Measurements from ENCODE around the gene CLCC1. TPM values are rescaled to one million over a fixed set of nuclear protein-coding genes. Genes with fewer than 3 reads are reported as not detected.

CLCC1 gene
- total RNA-seq, 1 experiment from 2014 or later = 30.1 TPM

DNA sequence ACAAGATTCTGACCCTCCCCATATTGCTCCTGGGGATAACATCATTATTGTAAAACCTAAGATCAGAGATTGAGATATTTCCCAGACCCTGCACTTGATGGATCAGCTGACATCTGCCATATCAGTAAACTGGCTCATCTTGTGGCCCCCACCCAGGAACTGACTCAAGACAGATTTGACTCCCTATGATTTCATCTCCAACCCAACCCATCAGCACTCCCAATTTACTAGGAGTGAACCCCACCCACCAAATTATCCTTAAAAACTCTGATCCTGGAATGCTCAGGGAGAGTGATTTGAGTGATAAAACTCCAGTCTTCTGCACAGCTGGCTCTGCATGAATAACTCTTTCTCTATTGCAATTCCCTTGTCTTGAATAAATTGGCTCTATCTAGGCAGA, 6.1 kb upstream of the CLCC1 start:
- Histone ChIP-seq H3K9me3 (ENCODE audit: insufficient read depth, low read depth) (no peaks in the 10 kb centered on the region), H3K27me3 (ENCODE audit: insufficient read depth, low read depth) (no peaks in the 10 kb centered on the region), H3K27ac (no peak overlapping the region), H3K4me1 (replicated peaks; ENCODE audit: insufficient read depth) (peaks cover under 1% of the 10 kb centered on the region; the same call in 1 of the 2 replicates), H2AFZ (no peak overlapping the region), H3K4me3 (no peak overlapping the region), H3F3A (ENCODE audit: insufficient read depth, low read depth) (peaks cover 4% of the 10 kb centered on the region; the same call in 1 of the 2 replicates), H3K9me2 (ENCODE audit: insufficient read depth) (no peaks in the 10 kb centered on the region), H3K36me3 (ENCODE audit: low read depth) (no peaks in the 10 kb centered on the region), H3K79me2 (ENCODE audit: low read depth) (no peaks in the 10 kb centered on the region), H3K4me2 (no peak overlapping the region), H4K20me1 (ENCODE audit: insufficient read depth) (no peaks in the 10 kb centered on the region)
- ChIA-PET CTCF (no interaction called here), POLR2A (ENCODE audit: unreplicated experiment) (no interaction called here)
- TF ChIP-seq, protein P1, sequence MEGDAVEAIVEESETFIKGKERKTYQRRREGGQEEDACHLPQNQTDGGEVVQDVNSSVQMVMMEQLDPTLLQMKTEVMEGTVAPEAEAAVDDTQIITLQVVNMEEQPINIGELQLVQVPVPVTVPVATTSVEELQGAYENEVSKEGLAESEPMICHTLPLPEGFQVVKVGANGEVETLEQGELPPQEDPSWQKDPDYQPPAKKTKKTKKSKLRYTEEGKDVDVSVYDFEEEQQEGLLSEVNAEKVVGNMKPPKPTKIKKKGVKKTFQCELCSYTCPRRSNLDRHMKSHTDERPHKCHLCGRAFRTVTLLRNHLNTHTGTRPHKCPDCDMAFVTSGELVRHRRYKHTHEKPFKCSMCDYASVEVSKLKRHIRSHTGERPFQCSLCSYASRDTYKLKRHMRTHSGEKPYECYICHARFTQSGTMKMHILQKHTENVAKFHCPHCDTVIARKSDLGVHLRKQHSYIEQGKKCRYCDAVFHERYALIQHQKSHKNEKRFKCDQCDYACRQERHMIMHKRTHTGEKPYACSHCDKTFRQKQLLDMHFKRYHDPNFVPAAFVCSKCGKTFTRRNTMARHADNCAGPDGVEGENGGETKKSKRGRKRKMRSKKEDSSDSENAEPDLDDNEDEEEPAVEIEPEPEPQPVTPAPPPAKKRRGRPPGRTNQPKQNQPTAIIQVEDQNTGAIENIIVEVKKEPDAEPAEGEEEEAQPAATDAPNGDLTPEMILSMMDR (conservative IDR thresholded peaks at IDR 0.05) = no peak
- TF ChIP-seq EZH2 (IDR thresholded peaks at IDR 0.05; ENCODE audit: low read depth) = no peak
- intact Hi-C loops (cut with micrococcal nuclease; ENCODE audit: unreplicated experiment) = no loop called here
- no TSS peak for BruUV-seq (replicated peaks)
- peak in 1 of 2 experiments; percentile 22 for DNase-seq

DNA sequence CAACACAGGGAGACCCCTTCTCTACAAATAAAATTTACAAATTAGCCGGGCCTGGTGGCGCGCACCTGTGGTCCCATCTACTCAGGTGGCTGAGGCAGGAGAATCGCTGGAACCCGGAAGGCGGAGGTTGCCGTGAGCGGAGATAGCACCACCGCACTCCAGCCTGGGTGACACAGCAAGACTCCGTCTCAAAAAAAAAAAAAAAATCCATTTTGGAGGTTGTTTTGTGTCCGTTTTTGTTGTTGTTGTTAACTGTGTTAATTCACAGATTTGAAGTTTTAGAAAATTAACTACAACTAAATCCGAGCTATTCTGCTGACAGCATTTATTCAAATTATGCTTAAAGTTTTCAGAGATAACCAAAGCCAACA, 618 bp downstream of the CLCC1 start:
- H3K9me2 ChIP-seq (ENCODE audit: insufficient read depth) = no peaks in the 10 kb centered on the region
- ChIA-PET POLR2A (ENCODE audit: unreplicated experiment) (no interaction called here), CTCF (no interaction called here)
- H3K4me2 ChIP-seq = peak overlapping the region; percentile 95
- peaks cover 6% of the 10 kb centered on the region; the same call in 1 of the 2 replicates for H4K20me1 ChIP-seq (ENCODE audit: insufficient read depth)
- peaks cover 17% of the 10 kb centered on the region; the same call in 1 of the 2 replicates for H3F3A ChIP-seq (ENCODE audit: insufficient read depth, low read depth)
- no peaks in the 10 kb centered on the region; the same call in 1 of the 2 replicates for H3K36me3 ChIP-seq (ENCODE audit: low read depth)
- H3K27ac ChIP-seq = peak overlapping the region; percentile 87
- intact Hi-C loops (cut with micrococcal nuclease; ENCODE audit: unreplicated experiment) = loop anchor here (1.0 to 5.0 kb wide), 2 partner anchors 138 to 150 kb away; partner anchors contain the start of gene ELAPOR1
- DNase-seq = peak; percentile 42
- BruUV-seq (replicated peaks) = TSS peak; percentile 56
- peak overlapping the region; percentile 95 for H2AFZ ChIP-seq
- H3K4me3 ChIP-seq = peak overlapping the region; percentile 79
- H3K79me2 ChIP-seq (ENCODE audit: low read depth) = peaks cover 49% of the 10 kb centered on the region
- H3K4me1 ChIP-seq (replicated peaks; ENCODE audit: insufficient read depth) = peaks cover 16% of the 10 kb centered on the region
- H3K9me3 ChIP-seq (ENCODE audit: insufficient read depth, low read depth) = no peaks in the 10 kb centered on the region
- no peaks in the 10 kb centered on the region for H3K27me3 ChIP-seq (ENCODE audit: insufficient read depth, low read depth)
- TF ChIP-seq, protein P1 (conservative IDR thresholded peaks at IDR 0.05) = no peak
- TF ChIP-seq EZH2 (IDR thresholded peaks at IDR 0.05; ENCODE audit: low read depth) = no peak

DNA sequence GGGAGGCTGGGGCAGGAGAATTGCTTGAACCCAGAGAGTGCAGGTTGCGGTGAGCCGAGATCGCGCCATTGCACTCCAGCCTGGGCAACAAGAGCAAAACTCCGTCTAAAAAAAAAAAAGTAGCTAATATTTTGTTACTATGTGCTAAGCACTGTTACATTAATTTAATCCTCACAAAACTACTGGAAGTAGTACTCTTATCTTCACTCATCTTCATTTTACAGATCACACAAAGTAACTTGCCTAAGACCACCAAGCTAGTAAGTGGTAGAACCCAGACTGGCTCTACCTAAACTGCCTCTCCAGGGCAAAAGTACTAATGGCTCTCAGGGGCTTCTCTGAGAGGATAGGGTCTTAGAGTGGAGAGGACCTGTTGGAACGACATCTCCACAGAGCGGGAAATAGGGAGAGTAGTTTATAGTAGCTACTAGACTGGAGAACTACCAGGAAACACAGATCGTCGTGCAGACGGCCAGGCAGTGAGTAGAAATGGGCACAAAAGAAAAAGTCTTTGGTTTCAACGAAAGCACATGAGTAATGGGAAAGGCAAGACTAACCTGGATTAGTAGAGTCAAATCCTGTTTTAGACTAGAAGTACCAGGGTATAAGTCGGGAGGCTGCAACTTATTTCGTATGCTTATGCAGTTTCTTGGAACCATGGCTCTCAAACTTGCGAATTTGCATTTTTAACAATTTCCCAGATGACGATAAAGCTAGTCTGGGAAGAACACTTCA, 1.4 kb downstream of the CLCC1 start:
- CTCF ChIA-PET = no interaction called here

More for the DNA sequence above, 1.4 kb downstream of the CLCC1 start:
- H3K9me3 ChIP-seq (ENCODE audit: insufficient read depth, low read depth) = no peaks in the 10 kb centered on the region
- peak overlapping the region; percentile 95 for H3K4me2 ChIP-seq
- DNase-seq = no peak
- peak overlapping the region; percentile 79 for H3K4me3 ChIP-seq
- H3K27me3 ChIP-seq (ENCODE audit: insufficient read depth, low read depth) = no peaks in the 10 kb centered on the region
- intact Hi-C loops (cut with micrococcal nuclease; ENCODE audit: unreplicated experiment) = loop anchor here (5.0 kb wide), 1 partner anchor 150 kb away; the partner anchor contains the start of gene ELAPOR1
- no TSS peak for BruUV-seq (replicated peaks)
- TF ChIP-seq EZH2 (IDR thresholded peaks at IDR 0.05; ENCODE audit: low read depth) = no peak
- POLR2A ChIA-PET (ENCODE audit: unreplicated experiment) = interaction anchor here (0.6 kb wide), 1 partner anchor 647 kb away, joined by 6 read pairs; no protein-coding TSS in a partner anchor
- H3K4me1 ChIP-seq (replicated peaks; ENCODE audit: insufficient read depth) = peaks cover 16% of the 10 kb centered on the region
- H3K36me3 ChIP-seq (ENCODE audit: low read depth) = no peaks in the 10 kb centered on the region; the same call in 1 of the 2 replicates
- H3K79me2 ChIP-seq (ENCODE audit: low read depth) = peaks cover 56% of the 10 kb centered on the region
- H3F3A ChIP-seq (ENCODE audit: insufficient read depth, low read depth) = peaks cover 17% of the 10 kb centered on the region; the same call in 1 of the 2 replicates
- H2AFZ ChIP-seq = peak overlapping the region; percentile 95
- H3K9me2 ChIP-seq (ENCODE audit: insufficient read depth) = no peaks in the 10 kb centered on the region
- H4K20me1 ChIP-seq (ENCODE audit: insufficient read depth) = peaks cover 6% of the 10 kb centered on the region; the same call in 1 of the 2 replicates
- peak overlapping the region; percentile 87 for H3K27ac ChIP-seq

All from PC-9 (cell line).